Neural cell (in vitro differentiated cells): ENCODE data around the gene UQCC2.

Experiments
- EP300 ChIP-seq: fragments of 450-650 bp; conservative IDR thresholded peaks from 2 replicates; pipeline ENCODE4 v1.6.1; 2014; ENCODE audit warnings: antibody characterized with exemption, mild to moderate bottlenecking, moderate library complexity; ENCODE audit not compliant: poor library complexity, severe bottlenecking
- EZH2 ChIP-seq: fragments of 200-600, 300-800 bp; shearing (Covaris generic), sonication (generic); IDR thresholded peaks from 2 replicates; pipeline ENCODE4 v1.6.1; 2014; ENCODE audit warnings: antibody characterized with exemption, low read length, borderline replicate concordance, mild to moderate bottlenecking; ENCODE audit not compliant: insufficient read depth, poor library complexity, severe bottlenecking
- POLR2AphosphoS5 ChIP-seq: IDR thresholded peaks from 2 replicates; pipeline ENCODE4 v1.6.1; 2012
- RAD21 ChIP-seq: fragments of 450-650 bp; conservative IDR thresholded peaks from 2 replicates; pipeline ENCODE4 v1.6.1; 2014; ENCODE audit warnings: antibody characterized with exemption, mild to moderate bottlenecking, moderate library complexity
- SMC3 ChIP-seq: fragments of 450-650 bp; conservative IDR thresholded peaks from 2 replicates; pipeline ENCODE4 v1.6.1; 2014; ENCODE audit warnings: antibody characterized with exemption, mild to moderate bottlenecking, moderate library complexity; ENCODE audit not compliant: poor library complexity
- TAF1 ChIP-seq: IDR thresholded peaks from 2 replicates; pipeline ENCODE4 v1.6.1; 2012; ENCODE audit warnings: low read depth
- TF ChIP-seq, protein P1 (sequence below): fragments of 450-650 bp; IDR thresholded peaks from 2 replicates; pipeline ENCODE4 v1.5.1; 2014; ENCODE audit warnings: antibody characterized with exemption, mild to moderate bottlenecking, moderate library complexity; ENCODE audit not compliant: poor library complexity, severe bottlenecking
- TF ChIP-seq, protein P2 (sequence below): IDR thresholded peaks from 2 replicates; pipeline ENCODE4 v1.6.1; 2012; ENCODE audit warnings: borderline replicate concordance

DNA sequence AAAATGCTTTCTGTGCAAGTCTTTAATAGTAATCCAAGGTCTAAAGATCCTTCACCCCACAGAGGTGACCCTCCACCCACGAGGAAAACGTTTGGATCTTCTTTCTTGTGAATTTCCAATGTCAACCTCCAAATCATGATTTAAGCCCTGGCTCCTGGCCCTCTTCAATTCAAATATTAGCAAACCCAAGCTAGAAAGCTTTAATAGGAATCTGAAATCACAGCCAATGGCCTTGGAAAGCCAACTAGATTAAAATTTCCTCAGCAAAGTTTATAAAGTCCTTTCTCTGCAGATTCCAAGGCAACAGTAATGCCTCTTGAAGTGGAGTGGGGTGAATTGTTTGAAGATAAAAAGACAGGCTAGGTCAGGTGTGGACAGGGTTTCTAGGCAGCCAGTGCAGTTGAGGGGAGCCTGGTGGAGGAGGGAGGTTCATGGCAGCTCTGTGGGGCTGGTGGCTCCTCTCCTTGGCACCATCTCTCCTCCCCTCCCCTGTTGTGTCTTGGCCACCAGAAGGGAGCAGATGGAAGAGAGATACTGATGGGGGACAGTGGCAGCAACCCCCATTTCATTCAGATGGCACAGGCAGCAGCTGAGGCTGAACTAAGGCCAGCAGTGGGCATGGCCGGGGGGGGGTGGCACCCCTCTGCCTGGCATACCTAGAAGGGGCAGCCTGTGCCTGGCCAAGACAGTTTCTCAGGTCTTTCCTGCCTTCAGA is 12.0 kb upstream of the UQCC2 start:
- TF ChIP-seq, protein P1, sequence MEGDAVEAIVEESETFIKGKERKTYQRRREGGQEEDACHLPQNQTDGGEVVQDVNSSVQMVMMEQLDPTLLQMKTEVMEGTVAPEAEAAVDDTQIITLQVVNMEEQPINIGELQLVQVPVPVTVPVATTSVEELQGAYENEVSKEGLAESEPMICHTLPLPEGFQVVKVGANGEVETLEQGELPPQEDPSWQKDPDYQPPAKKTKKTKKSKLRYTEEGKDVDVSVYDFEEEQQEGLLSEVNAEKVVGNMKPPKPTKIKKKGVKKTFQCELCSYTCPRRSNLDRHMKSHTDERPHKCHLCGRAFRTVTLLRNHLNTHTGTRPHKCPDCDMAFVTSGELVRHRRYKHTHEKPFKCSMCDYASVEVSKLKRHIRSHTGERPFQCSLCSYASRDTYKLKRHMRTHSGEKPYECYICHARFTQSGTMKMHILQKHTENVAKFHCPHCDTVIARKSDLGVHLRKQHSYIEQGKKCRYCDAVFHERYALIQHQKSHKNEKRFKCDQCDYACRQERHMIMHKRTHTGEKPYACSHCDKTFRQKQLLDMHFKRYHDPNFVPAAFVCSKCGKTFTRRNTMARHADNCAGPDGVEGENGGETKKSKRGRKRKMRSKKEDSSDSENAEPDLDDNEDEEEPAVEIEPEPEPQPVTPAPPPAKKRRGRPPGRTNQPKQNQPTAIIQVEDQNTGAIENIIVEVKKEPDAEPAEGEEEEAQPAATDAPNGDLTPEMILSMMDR: no peak
- TF ChIP-seq, protein P2, sequence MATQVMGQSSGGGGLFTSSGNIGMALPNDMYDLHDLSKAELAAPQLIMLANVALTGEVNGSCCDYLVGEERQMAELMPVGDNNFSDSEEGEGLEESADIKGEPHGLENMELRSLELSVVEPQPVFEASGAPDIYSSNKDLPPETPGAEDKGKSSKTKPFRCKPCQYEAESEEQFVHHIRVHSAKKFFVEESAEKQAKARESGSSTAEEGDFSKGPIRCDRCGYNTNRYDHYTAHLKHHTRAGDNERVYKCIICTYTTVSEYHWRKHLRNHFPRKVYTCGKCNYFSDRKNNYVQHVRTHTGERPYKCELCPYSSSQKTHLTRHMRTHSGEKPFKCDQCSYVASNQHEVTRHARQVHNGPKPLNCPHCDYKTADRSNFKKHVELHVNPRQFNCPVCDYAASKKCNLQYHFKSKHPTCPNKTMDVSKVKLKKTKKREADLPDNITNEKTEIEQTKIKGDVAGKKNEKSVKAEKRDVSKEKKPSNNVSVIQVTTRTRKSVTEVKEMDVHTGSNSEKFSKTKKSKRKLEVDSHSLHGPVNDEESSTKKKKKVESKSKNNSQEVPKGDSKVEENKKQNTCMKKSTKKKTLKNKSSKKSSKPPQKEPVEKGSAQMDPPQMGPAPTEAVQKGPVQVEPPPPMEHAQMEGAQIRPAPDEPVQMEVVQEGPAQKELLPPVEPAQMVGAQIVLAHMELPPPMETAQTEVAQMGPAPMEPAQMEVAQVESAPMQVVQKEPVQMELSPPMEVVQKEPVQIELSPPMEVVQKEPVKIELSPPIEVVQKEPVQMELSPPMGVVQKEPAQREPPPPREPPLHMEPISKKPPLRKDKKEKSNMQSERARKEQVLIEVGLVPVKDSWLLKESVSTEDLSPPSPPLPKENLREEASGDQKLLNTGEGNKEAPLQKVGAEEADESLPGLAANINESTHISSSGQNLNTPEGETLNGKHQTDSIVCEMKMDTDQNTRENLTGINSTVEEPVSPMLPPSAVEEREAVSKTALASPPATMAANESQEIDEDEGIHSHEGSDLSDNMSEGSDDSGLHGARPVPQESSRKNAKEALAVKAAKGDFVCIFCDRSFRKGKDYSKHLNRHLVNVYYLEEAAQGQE: no peak
- TF ChIP-seq RAD21 (no peak), TAF1 (no peak), EZH2 (no peak), POLR2AphosphoS5 (no peak), EP300 (no peak), SMC3 (no peak)
